Gastroesophageal sphincter (tissue), 3 donors: ENCODE measurements around the gene PLAGL2.

ENCODE experiments used
- POLR2A ChIP-seq, 2 donors: fragments of 450-650 bp; IDR thresholded peaks; one replicate each; pipeline ENCODE4 v1.6.1; 2017; ENCODE audit warnings: antibody characterized with exemption in 2 of 2, mild to moderate bottlenecking in 2 of 2, moderate library complexity in 1 of 2
- POLR2AphosphoS5 ChIP-seq: sonication (generic); formaldehyde crosslinking; IDR thresholded peaks from one replicate; pipeline ENCODE4 v1.6.1; 2017; ENCODE audit warnings: antibody characterized with exemption
- TF ChIP-seq, protein P1 (sequence below), 4 experiments: fragments of 200-600 bp in 2 of 4; fragments of 450-650 bp in 2 of 4; sonication (generic) in 1 of 4; IDR thresholded peaks; one replicate each; pipeline ENCODE4 v1.5.1; 2017 to 2019; ENCODE audit warnings: antibody characterized with exemption in 4 of 4, mild to moderate bottlenecking in 2 of 4, moderate library complexity in 2 of 4

DNA sequence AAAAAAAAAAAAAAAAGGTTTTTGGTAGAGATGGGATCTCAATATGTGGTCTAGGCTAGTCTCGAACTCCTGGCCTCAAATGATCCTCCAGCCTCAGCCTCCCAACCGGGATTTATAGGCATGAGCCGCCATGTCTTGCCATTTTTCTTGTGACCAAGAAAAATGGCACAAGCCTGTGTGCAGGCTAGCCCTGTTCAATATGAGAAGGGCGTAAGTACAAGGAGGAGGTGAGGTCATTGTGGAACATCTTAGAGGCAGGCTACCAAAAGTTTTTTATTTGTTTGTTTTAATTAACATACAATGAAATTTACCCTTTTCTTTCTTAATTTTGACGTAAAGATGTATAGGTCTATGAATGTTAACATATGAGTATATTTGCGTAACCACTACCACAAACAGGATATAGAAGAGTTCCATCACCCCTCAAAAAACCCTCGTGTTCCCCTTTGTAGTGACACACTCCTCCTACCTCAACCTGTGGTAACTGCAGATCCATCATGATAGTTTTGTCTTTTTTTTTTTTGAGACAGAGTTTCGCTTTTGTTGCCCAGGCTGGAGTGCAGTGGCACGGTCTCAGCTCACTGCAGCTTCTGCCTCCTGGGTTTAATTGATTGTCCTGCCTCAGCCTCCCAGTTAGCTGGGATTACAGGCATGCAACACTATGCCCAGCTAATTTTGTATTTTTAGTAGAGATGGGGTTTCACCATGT, 41.6 kb upstream of the PLAGL2 start:
- TF ChIP-seq, protein P1, sequence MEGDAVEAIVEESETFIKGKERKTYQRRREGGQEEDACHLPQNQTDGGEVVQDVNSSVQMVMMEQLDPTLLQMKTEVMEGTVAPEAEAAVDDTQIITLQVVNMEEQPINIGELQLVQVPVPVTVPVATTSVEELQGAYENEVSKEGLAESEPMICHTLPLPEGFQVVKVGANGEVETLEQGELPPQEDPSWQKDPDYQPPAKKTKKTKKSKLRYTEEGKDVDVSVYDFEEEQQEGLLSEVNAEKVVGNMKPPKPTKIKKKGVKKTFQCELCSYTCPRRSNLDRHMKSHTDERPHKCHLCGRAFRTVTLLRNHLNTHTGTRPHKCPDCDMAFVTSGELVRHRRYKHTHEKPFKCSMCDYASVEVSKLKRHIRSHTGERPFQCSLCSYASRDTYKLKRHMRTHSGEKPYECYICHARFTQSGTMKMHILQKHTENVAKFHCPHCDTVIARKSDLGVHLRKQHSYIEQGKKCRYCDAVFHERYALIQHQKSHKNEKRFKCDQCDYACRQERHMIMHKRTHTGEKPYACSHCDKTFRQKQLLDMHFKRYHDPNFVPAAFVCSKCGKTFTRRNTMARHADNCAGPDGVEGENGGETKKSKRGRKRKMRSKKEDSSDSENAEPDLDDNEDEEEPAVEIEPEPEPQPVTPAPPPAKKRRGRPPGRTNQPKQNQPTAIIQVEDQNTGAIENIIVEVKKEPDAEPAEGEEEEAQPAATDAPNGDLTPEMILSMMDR (IDR thresholded peaks at IDR 0.05), result no peak
- TF ChIP-seq POLR2A (IDR thresholded peaks at IDR 0.05), result no peak
- TF ChIP-seq POLR2AphosphoS5, result no peak
